COR-L47 (cell line): ENCODE results near the gene CNFN.
"Not testable (repeated sequence)": the region's sequence is repeated elsewhere in the genome, so short reads cannot be mapped to it uniquely, and the experiment has no call there.

Experiments used
- DNase-seq: peaks from one replicate; lab custom pipeline; 2025; lab: John Stamatoyannopoulos, UW

Gene CNFN

GRCh38 chr19:42351079-42351735 is 38.9 kb downstream of the CNFN start:
- DNase-seq = no peak

GRCh38 chr19:42350417-42350816 is 39.7 kb downstream of the CNFN start:
- DNase-seq = no peak

- DNase-seq = no peak
These were observed 40.6 kb downstream of the CNFN start for GRCh38 chr19:42349378-42350107.

GRCh38 chr19:42348211-42348610 is 41.9 kb downstream of the CNFN start:
- DNase-seq = no peak

- no peak for DNase-seq
These were observed 44.8 kb downstream of the CNFN start for GRCh38 chr19:42345191-42345812.

GRCh38 chr19:42344336-42344893 is 45.7 kb downstream of the CNFN start:
- no peak for DNase-seq

GRCh38 chr19:42343344-42344110 is 46.6 kb downstream of the CNFN start:
- DNase-seq = no peak

GRCh38 chr19:42339922-42340321 is 50.2 kb downstream of the CNFN start:
- not testable (repeated sequence) for DNase-seq

- DNase-seq = not testable (repeated sequence)
These were observed 50.8 kb downstream of the CNFN start for GRCh38 chr19:42339126-42339860.
